Adrenal gland (tissue), 5 donors: ENCODE data around the gene GAL.

Experiments used
- POLR2A ChIP-seq, 2 donors: fragments of 450-650 bp; IDR thresholded peaks; one replicate each; pipeline ENCODE4 v1.6.1; 2017; ENCODE audit warnings: antibody characterized with exemption in 2 of 2, mild to moderate bottlenecking in 2 of 2, moderate library complexity in 1 of 2
- TF ChIP-seq, protein P1 (sequence below), 6 experiments: fragments of 450-650 bp in 4 of 6; fragments of 200-600 bp in 2 of 6; sonication (generic) in 1 of 6; IDR thresholded peaks; 1 replicate in 5 of 6; 2 replicates in 1 of 6; pipeline versions ENCODE4 v1.5.1 to v1.8.0; 2016 to 2021; ENCODE audit warnings: antibody characterized with exemption in 6 of 6, mild to moderate bottlenecking in 2 of 6, moderate library complexity in 1 of 6
- donor health status: DM: no; HTN: no; CAD: no.

DNA sequence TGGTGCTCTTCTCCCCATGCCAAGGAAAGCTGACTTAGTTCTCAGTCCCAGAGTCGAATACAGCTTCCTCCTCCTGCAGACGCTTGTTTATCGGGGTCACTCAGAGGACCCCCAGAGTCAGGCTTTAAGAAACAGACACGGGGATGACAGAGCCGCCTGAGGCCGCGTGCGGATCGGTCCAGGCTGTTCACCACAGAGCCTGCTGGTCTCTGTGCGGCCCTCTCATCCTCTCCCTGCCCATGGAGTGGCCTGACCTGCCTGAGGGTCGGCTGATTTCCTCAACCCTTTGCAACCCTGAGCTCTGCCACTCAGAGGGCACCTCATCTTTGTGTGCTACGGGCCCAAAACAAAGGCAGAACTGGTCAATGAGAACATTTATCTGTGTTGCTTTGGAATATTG, 2.1 kb downstream of the GAL start:
- TF ChIP-seq, protein P1, sequence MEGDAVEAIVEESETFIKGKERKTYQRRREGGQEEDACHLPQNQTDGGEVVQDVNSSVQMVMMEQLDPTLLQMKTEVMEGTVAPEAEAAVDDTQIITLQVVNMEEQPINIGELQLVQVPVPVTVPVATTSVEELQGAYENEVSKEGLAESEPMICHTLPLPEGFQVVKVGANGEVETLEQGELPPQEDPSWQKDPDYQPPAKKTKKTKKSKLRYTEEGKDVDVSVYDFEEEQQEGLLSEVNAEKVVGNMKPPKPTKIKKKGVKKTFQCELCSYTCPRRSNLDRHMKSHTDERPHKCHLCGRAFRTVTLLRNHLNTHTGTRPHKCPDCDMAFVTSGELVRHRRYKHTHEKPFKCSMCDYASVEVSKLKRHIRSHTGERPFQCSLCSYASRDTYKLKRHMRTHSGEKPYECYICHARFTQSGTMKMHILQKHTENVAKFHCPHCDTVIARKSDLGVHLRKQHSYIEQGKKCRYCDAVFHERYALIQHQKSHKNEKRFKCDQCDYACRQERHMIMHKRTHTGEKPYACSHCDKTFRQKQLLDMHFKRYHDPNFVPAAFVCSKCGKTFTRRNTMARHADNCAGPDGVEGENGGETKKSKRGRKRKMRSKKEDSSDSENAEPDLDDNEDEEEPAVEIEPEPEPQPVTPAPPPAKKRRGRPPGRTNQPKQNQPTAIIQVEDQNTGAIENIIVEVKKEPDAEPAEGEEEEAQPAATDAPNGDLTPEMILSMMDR (IDR thresholded peaks at IDR 0.05): no peak
- no peak for TF ChIP-seq POLR2A (IDR thresholded peaks at IDR 0.05)
